Measurements from ENCODE around the gene HECTD4. TPM values are rescaled to one million over a fixed set of nuclear protein-coding genes. Genes with fewer than 3 reads are reported as not detected.

The HECTD4 gene
- total and polyA plus RNA-seq, 2 of the 4 experiments (the other 2 are of a cell fraction), result 12.9 to 13.0 TPM

GRCh38 chr12:112153181-112153892, 228.9 kb downstream of the HECTD4 start:
- Histone ChIP-seq H3K4me1 (ENCODE audit: control insufficient read depth, insufficient read depth, low read length) (no peaks in the 10 kb centered on the region), H3K9me1 (ENCODE audit: insufficient read depth, low read length) (peaks cover 3% of the 10 kb centered on the region; the same call in 1 of the 2 replicates), H2BK15ac (ENCODE audit: low read depth, low read length) (no peak overlapping the region), H2AK5ac (ENCODE audit: low read depth, low read length) (no peak overlapping the region), H3K9me3 (ENCODE audit: control insufficient read depth, insufficient read depth, low read length) (peaks cover 2% of the 10 kb centered on the region), H3K18ac (ENCODE audit: low read depth, low read length) (no peak overlapping the region), H3K14ac (replicated peaks; ENCODE audit: low read depth, low read length) (no peak overlapping the region), H3K4me2 (ENCODE audit: low read depth, low read length) (no peak overlapping the region), H2AK9ac (replicated peaks; ENCODE audit: low read depth, low read length, poor library complexity) (no peak overlapping the region), H3K27me3 (ENCODE audit: control insufficient read depth, insufficient read depth, low read length) (no peaks in the 10 kb centered on the region), H2BK20ac (ENCODE audit: low read depth, low read length) (no peak overlapping the region), H4K5ac (ENCODE audit: low read depth, low read length) (no peak overlapping the region), H3K4ac (ENCODE audit: low read depth, low read length) (no peak overlapping the region), H2BK5ac (ENCODE audit: low read depth, low read length, poor library complexity, severe bottlenecking) (no peak overlapping the region), H3K56ac (ENCODE audit: extremely low read depth, insufficient read depth, low read length) (no peak overlapping the region), H3K23ac (ENCODE audit: low read depth, low read length) (no peak overlapping the region), H3K9ac (ENCODE audit: low read depth, low read length) (no peak overlapping the region), H3K36me3 (ENCODE audit: control insufficient read depth, insufficient read depth, low read length) (peaks cover 54% of the 10 kb centered on the region), H2AFZ (replicated peaks; ENCODE audit: low read length, poor library complexity) (no peak overlapping the region), H4K20me1 (ENCODE audit: insufficient read depth, low read length) (peaks cover 3% of the 10 kb centered on the region; the same call in 1 of the 2 replicates), H3K79me1 (ENCODE audit: low read depth in 1 of 2, low read length in 2 of 2) (peaks cover 4 to 9% of the 10 kb centered on the region in 2 experiments; a peak in 3 of 4 replicates), H4K91ac (ENCODE audit: insufficient read depth, low read depth, low read length) (no peak overlapping the region), H3K4me3 (ENCODE audit: insufficient read depth, low read depth, low read length) (no peak overlapping the region), H2BK120ac (ENCODE audit: low read depth, low read length) (no peak overlapping the region), H3K27ac (ENCODE audit: insufficient read depth, low read length) (no peak overlapping the region), H4K8ac (ENCODE audit: low read depth in 2 of 2, low read length in 2 of 2) (no peak overlapping the region)
- ATAC-seq (ENCODE audit: low read depth) (peak; percentile 32; the same call in 1 of the 2 replicates), DNase-seq (no peak)
- 67% methylated on average over 1 of the region's 11 CpGs; no CpG with 5 or more reads in 1 of the 2 experiments for WGBS, 2 experiments (ENCODE audit: extremely low coverage in 2 of 2, insufficient read length in 1 of 2)
- in situ Hi-C loops (cut with MboI; ENCODE audit: low sequenced_read_pairs), result no loop called here
- BruUV-seq (replicated peaks), result no TSS peak
- ChIA-PET POLR2A (ENCODE audit: unreplicated experiment) (no interaction called here), CTCF (no interaction called here)
- intact Hi-C loops (cut with micrococcal nuclease), result no loop called here
- TF ChIP-seq MAZ (IDR thresholded peaks at IDR 0.05; ENCODE audit: borderline replicate concordance, low read depth, low read length), result no peak
- no peak for TF ChIP-seq SMC3 (IDR thresholded peaks at IDR 0.05; ENCODE audit: low read depth, low read length)
- TF ChIP-seq, protein P1, sequence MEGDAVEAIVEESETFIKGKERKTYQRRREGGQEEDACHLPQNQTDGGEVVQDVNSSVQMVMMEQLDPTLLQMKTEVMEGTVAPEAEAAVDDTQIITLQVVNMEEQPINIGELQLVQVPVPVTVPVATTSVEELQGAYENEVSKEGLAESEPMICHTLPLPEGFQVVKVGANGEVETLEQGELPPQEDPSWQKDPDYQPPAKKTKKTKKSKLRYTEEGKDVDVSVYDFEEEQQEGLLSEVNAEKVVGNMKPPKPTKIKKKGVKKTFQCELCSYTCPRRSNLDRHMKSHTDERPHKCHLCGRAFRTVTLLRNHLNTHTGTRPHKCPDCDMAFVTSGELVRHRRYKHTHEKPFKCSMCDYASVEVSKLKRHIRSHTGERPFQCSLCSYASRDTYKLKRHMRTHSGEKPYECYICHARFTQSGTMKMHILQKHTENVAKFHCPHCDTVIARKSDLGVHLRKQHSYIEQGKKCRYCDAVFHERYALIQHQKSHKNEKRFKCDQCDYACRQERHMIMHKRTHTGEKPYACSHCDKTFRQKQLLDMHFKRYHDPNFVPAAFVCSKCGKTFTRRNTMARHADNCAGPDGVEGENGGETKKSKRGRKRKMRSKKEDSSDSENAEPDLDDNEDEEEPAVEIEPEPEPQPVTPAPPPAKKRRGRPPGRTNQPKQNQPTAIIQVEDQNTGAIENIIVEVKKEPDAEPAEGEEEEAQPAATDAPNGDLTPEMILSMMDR (conservative IDR thresholded peaks at IDR 0.05; ENCODE audit: low read depth, low read length), result no peak
- TF ChIP-seq RAD21 (IDR thresholded peaks at IDR 0.05; ENCODE audit: low read length), result no peak
- TF ChIP-seq USF2 (IDR thresholded peaks at IDR 0.05; ENCODE audit: low read depth, low read length), result no peak
- no peak for TF ChIP-seq CHD1 (IDR thresholded peaks at IDR 0.05; ENCODE audit: low read depth, low read length)
- no peak for TF ChIP-seq POLR2A (IDR thresholded peaks at IDR 0.05; ENCODE audit: low read depth, low read length)
- dilution Hi-C loops (cut with HindIII; ENCODE audit: low sequenced_read_pairs, unreplicated experiment), result no loop called here

Data from IMR-90 (cell line).